ENCODE data around the gene MYH6. TPM values are rescaled to one million over a fixed set of nuclear protein-coding genes. Genes with fewer than 3 reads are reported as not detected.
"Not testable (repeated sequence)": the region's sequence is repeated elsewhere in the genome, so short reads cannot be mapped to it uniquely, and the experiment has no call there.

MYH6 gene
- total RNA-seq, 1 donor from 2014 or later: 1,823 TPM

GRCh38 chr14:23421594-23421993, 13.5 kb upstream of the MYH6 start:
- intact Hi-C loops (cut with micrococcal nuclease): no loop called here
- Histone ChIP-seq H3K27ac (replicated peaks) (peak overlapping the region; percentile 68), H3K4me3 (no peak overlapping the region), H3K36me3 (peaks cover 63% of the 10 kb centered on the region), H3K27me3 (ENCODE audit: low read depth) (no peaks in the 10 kb centered on the region), H3K4me1 (peaks cover 12% of the 10 kb centered on the region), H3K9me3 (replicated peaks) (no peaks in the 10 kb centered on the region)
- DNase-seq: no peak
- TF ChIP-seq CTCF (IDR thresholded peaks at IDR 0.05; ENCODE audit: borderline replicate concordance): no peak

- intact Hi-C loops (cut with micrococcal nuclease); H3K27me3 ChIP-seq (ENCODE audit: low read depth); H3K4me1 ChIP-seq; H3K9me3 ChIP-seq (replicated peaks); DNase-seq: not testable (repeated sequence)
- Histone ChIP-seq H3K27ac (replicated peaks) (peak overlapping the region; percentile 91), H3K36me3 (peaks cover 82% of the 10 kb centered on the region), H3K4me3 (peak overlapping the region; percentile 35)
Observed at GRCh38 chr14:23419646-23420045, 11.6 kb upstream of the MYH6 start.

- no peak for DNase-seq
- Histone ChIP-seq H3K27me3 (ENCODE audit: low read depth) (no peaks in the 10 kb centered on the region), H3K27ac (replicated peaks) (peak overlapping the region; percentile 91), H3K36me3 (peaks cover 82% of the 10 kb centered on the region), H3K9me3 (replicated peaks) (no peaks in the 10 kb centered on the region), H3K4me3 (peak overlapping the region; percentile 35), H3K4me1 (peaks cover 8% of the 10 kb centered on the region)
- intact Hi-C loops (cut with micrococcal nuclease): no loop called here
- TF ChIP-seq CTCF (IDR thresholded peaks at IDR 0.05; ENCODE audit: borderline replicate concordance): no peak
Observed at GRCh38 chr14:23418021-23418420, 9.9 kb upstream of the MYH6 start.

- DNase-seq: not testable (repeated sequence)
Observed at GRCh38 chr14:23417269-23417668, 9.2 kb upstream of the MYH6 start.

GRCh38 chr14:23416801-23417200, 8.7 kb upstream of the MYH6 start:
- DNase-seq: no peak
- intact Hi-C loops (cut with micrococcal nuclease): no loop called here
- Histone ChIP-seq H3K27me3 (ENCODE audit: low read depth) (no peaks in the 10 kb centered on the region), H3K36me3 (peaks cover 72% of the 10 kb centered on the region), H3K4me3 (peak overlapping the region; percentile 35), H3K9me3 (replicated peaks) (no peaks in the 10 kb centered on the region), H3K27ac (replicated peaks) (peak overlapping the region; percentile 91), H3K4me1 (peaks cover 3% of the 10 kb centered on the region)
- no peak for TF ChIP-seq CTCF (IDR thresholded peaks at IDR 0.05; ENCODE audit: borderline replicate concordance)

More at GRCh38 chr14:23417269-23417668, 9.2 kb upstream of the MYH6 start:
- intact Hi-C loops (cut with micrococcal nuclease); H3K9me3 ChIP-seq (replicated peaks); H3K4me1 ChIP-seq; H3K27me3 ChIP-seq (ENCODE audit: low read depth): not testable (repeated sequence)
- Histone ChIP-seq H3K4me3 (peak overlapping the region; percentile 35), H3K36me3 (peaks cover 77% of the 10 kb centered on the region), H3K27ac (replicated peaks) (peak overlapping the region; percentile 91)

GRCh38 chr14:23415821-23416778, 8.0 kb upstream of the MYH6 start:
- DNase-seq: no peak
- H3K36me3 ChIP-seq: peaks cover 65% of the 10 kb centered on the region
- intact Hi-C loops (cut with micrococcal nuclease): no loop called here
- H3K27me3 ChIP-seq (ENCODE audit: low read depth): no peaks in the 10 kb centered on the region
- H3K27ac ChIP-seq (replicated peaks): peak overlapping the region; percentile 91
- H3K4me3 ChIP-seq: peak overlapping the region; percentile 35
- no peaks in the 10 kb centered on the region for H3K4me1 ChIP-seq
- no peaks in the 10 kb centered on the region for H3K9me3 ChIP-seq (replicated peaks)
- TF ChIP-seq CTCF (IDR thresholded peaks at IDR 0.05; ENCODE audit: borderline replicate concordance): no peak
